GM18858 (cell line): ENCODE measurements around the gene RERE.
"Not testable (repeated sequence)": the region's sequence is repeated elsewhere in the genome, so short reads cannot be mapped to it uniquely, and the experiment has no call there.

Experiments used
- ATAC-seq: cut with Tn5 transposase; IDR thresholded peaks from one replicate; pipeline ENCODE4 v1.9.1; 2021; ENCODE audit not compliant: unreplicated experiment

The RERE gene

GRCh38 chr1:8753736-8754135, 63.7 kb downstream of the RERE start:
- ATAC-seq = no peak

- no peak for ATAC-seq
Measured at GRCh38 chr1:8752921-8753713, 64.3 kb downstream of the RERE start.

- ATAC-seq = no peak
Measured at GRCh38 chr1:8752411-8752810, 65.0 kb downstream of the RERE start.

- ATAC-seq = no peak
Measured at GRCh38 chr1:8751984-8752383, 65.5 kb downstream of the RERE start.

DNA sequence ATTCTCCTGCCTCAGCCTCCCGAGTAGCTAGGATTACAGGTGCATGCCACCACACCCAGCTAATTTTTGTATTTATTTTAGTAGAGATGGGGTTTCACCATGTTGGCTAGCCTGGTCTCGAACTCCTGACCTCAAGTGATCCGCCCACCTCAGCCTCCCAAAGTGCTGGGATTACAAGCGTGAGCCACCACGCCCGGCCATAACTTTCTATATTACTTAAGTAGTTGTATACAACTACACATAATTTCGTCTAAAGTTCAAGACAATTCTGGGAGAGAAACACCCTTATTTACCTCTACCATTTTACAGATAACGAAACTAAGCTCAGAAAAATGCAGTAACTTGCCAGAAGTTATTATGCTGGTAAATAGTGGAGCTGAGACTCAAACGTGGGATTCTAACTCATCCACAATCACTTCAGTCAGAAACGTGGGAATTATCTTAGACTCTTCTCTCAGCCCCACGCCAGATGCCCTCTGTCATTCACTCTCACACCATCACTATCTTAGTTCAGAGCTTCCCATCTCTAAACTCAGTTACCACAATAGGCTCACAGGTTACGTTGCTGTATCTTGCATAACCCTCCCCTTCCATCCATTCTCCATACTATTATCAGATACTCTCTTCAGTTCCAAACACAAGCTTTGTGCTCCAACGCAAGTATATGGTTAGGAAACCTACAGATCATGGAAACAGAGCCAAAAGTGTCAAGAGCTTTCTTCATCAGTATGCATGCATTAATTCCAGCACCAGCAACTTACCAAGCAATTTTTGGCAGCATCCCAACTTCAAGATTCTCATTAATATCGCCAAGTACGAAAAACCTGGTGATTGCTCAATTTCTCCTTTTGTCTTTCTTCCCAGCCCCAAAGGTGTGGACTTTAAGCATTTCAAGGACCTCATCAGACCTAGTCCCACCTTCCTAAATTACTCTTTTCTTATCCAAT, 69.3 kb downstream of the RERE start:
- no peak for ATAC-seq

GRCh38 chr1:8746554-8746953, 70.9 kb downstream of the RERE start:
- ATAC-seq = no peak

- no peak for ATAC-seq
Measured at GRCh38 chr1:8745749-8746390, 71.6 kb downstream of the RERE start.

- ATAC-seq = no peak
Measured at GRCh38 chr1:8745346-8745745, 72.1 kb downstream of the RERE start.

- no peak for ATAC-seq
Measured at GRCh38 chr1:8742022-8742924, 75.2 kb downstream of the RERE start.

DNA sequence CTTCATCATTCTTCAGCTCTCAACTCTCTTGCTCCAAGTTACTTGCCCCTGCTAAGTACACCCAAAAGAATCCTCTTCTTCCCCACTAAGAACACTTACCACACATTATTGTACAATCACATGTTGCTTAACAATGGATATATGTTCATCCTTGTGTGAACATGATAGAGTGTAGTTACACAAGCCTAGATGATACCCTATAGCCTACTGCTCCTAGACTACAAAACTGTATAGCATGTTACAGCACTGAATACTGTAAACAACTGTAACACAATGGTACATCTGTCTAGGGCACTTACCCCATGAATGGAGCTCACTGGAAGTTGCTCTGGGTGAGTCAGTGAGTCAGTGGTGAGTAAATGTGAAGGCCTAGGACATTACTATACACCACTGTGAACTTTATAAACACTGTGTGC, 77.4 kb downstream of the RERE start:
- ATAC-seq = no peak

DNA sequence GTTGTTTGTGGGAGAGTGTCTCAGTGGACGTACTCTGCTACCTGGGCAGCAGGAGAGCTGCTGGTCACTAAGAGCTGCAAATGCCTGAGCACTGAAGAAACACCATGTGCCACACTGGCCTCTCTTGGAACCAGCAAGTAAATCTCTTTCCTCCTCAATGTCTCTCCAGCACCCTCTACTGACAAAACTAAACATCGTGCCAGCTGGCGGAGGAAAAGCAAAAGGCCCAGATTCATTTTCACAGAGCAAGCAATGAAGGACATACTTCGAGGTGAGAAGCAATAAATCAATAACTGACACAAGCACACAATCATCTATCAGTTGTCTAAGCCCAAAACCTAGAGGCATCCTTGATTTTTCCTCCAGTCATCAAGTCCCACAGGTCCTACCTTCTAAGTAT, 78.1 kb downstream of the RERE start:
- ATAC-seq = no peak

DNA sequence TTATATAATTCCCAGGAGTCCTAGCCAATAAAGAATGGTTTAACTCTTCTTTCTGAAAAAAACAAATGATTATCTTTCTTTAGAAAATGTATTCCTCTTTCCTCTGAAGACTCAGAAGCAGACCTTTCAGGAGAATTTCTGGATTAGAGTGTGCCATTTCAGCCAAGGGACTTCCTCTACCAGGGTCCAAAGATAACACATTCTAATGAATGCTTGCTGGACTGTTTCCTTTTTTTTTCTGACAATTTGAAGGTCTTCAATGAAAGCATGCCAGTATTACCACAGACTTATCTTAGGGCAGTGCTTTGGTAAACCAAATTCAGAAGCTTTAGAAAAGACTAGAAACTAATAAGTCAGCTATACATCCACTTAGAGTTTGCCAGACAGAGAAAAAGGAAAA, 80.5 kb downstream of the RERE start:
- ATAC-seq = no peak

DNA sequence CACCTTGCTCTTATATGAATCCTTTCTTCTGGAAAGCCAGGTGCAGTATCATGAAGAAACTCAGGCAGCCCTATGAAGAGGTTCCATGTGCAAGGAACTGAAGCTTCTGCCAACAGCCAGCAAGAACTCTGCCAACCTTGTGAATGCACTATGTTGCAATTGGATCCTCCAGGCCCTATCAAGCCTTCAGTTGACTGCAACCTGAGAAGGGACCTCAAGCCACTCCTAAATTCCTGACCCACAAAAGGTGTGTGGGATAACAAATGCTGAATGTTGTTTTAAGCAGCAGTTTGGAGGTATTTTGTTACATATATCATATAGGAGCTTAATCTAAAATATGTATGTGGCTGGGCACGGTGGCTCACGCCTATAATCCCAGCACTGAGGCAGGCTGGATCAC, 84.0 kb downstream of the RERE start:
- ATAC-seq = no peak

- no peak for ATAC-seq
Measured at GRCh38 chr1:8731162-8731561, 86.3 kb downstream of the RERE start.

- ATAC-seq = no peak
Measured at GRCh38 chr1:8728464-8728863, 89.0 kb downstream of the RERE start.

- no peak for ATAC-seq
Measured at GRCh38 chr1:8727809-8728213, 89.6 kb downstream of the RERE start.

DNA sequence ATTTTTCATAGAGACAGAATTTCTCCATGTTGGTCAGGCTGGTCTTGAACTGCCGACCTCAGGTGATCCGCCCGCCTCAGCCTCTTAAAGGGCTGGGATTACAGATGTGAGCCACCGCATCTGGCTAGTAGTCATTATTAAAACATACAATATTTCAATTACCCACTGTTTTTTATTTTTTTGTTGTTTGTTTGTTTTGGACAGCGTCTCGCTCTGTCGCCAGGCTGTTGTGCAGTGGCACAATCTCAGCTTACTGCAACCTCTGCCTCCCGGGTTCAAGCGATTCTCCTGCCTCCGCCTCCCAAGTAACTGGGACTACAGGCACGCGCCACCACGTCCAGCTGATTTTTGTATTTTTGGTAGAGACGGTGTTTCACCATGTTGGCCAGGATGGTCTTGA, 90.1 kb downstream of the RERE start:
- not testable (repeated sequence) for ATAC-seq

DNA sequence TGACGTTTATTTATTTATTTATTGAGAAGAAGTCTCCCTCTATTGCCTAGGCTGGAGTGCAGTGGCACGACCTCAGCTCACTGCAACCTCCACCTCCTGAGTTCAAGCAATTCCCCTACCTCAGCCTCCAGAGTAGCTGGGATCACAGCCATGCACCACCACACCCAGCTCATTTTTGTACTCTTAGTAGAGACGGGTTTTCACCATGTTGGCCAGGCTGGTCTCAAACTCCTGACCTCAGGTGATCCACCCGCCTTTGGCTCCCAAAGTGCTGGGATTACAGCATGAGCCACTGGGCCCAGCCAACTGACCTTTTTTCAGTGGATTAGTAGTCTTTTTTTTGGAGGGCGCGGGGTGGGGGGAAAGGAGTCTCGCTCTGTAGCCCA, 90.6 kb downstream of the RERE start:
- not testable (repeated sequence) for ATAC-seq

GRCh38 chr1:8723010-8723409, 94.4 kb downstream of the RERE start:
- ATAC-seq = no peak

DNA sequence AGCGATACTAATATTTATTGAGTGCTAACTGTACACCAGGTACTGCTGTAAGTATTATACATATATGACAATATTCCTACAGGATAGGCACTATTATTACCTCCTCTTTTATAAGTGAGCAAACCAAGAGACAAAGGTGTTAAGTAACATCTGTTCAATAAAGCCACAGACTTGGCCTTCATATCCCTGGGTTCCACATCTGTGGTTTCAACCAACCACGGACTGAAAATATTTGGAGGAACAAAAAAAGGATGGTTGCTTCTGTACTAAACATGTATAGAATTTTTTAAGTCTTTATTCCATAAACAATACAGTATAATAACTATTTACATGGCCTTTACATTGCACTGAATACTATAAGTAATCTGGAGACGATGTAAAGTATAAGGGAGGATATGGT, 95.1 kb downstream of the RERE start:
- ATAC-seq = no peak
